Measurements from ENCODE around the gene RTTN.
"Not testable (repeated sequence)": the region's sequence is repeated elsewhere in the genome, so short reads cannot be mapped to it uniquely, and the experiment has no call there.

Gene RTTN, protein sequence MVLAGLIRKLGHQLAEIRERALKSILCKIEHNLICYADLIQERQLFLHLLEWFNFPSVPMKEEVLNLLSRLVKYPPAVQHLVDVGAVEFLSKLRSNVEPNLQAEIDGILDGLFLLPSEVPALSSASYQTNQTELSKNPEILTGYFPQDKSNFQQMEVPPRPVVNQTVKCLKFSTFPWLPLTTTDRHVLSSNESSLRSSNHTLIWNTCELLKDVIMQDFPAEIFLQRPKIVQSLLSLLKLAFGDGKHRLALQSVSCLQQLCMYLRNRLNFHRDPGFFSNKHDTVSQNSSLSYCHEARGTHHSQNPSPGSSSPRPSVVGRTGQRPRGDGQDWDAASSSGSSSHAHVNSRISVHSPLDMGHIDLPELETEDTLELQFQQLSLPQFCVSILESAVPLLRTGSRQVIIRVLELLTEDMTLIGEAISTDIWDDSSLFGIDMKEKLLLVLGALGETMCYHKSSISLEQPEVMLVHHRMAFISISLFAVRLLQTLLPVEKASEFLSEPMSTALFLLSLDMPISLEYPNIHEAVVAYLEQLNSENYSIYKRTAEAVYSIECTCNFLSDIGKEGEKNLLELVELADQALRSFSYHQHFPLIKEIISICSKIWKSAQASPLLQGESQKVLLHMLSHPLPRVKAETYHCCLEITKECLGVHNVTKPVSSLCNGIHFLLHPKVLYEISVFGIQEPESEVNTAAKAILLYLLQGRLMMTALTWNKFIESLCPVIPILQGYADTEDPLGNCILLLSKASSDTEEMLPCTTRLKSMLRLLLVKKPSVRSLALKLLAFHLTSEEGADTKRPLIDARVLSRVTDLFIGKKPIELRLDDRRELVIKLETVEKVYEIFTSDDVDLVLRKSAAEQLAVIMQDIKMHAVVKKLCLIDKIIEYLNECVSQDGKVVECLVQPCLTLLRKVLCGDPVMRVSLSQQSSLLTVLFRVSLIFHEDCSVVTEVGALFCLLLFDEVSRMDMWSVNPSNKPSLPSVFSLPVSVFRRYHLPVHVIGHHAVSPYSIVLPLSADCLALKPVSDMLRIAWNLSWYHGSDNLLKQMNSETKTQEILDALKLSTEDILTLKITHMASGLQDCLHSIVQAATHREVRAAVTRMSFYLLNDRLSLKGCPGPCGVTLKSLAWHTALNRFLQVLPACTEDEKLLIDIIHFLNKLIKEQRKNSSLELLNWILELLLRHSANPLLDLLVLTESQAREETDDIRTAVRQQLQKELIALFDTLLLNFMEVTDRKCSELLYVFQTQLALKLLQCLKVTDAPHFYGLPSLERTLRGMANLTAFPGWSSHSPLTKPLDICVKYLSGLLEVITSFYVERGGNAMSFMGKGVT (N-terminal part only)

DNA sequence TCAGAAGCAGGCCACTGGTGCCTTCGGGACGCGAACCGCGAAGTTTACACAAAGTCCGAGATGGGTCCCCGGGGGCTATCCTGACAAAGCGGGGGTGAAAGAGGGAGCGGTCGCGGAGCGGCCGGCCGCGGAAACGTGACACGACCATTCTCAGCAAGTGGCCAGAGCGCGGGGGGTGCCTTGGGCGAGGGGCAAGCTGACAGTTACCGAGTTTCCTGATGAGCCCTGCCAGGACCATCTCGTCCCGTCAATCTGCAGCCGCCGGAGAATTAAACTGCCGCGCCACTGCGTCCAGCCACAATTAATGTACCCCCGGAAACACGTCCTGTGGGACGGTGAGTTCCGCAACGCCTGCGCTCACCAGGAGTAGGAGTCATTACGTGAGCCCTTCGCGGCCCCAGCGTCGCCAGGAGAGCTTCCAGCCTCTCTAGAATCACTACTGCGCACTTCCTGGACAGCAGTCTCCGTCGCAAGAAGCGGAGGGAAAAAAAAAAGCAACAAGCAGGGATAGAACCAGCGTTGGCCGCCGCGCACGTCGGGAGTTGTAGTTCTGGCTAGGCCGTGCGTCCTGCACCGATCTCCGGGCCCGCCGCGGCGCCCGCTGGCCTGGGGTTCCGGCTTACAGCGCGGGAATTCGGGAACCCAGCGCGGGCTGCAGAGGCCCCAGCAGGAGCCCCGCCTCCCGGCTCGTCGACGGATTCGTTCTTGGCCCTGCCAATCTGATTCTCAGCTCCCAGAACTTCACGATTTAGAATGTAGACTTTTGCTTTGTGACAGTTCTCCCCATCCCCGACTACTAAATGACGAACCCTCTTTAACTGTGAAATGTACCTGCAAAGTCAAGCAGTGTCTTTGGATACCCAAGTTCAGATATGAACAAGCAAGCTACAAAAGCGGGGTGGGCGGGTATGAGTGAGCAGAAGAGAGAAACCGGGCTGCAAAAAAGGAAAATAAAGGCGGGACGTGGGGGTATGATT is at the start of gene RTTN:
RTTN (minus strand) TSS at position 267 of the 977 bp plus-strand sequence; CDS start at position 238, 29 bp downstream.
- TF ChIP-seq, protein P1, sequence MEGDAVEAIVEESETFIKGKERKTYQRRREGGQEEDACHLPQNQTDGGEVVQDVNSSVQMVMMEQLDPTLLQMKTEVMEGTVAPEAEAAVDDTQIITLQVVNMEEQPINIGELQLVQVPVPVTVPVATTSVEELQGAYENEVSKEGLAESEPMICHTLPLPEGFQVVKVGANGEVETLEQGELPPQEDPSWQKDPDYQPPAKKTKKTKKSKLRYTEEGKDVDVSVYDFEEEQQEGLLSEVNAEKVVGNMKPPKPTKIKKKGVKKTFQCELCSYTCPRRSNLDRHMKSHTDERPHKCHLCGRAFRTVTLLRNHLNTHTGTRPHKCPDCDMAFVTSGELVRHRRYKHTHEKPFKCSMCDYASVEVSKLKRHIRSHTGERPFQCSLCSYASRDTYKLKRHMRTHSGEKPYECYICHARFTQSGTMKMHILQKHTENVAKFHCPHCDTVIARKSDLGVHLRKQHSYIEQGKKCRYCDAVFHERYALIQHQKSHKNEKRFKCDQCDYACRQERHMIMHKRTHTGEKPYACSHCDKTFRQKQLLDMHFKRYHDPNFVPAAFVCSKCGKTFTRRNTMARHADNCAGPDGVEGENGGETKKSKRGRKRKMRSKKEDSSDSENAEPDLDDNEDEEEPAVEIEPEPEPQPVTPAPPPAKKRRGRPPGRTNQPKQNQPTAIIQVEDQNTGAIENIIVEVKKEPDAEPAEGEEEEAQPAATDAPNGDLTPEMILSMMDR (IDR thresholded peaks at IDR 0.05; ENCODE audit: control extremely low read depth, extremely low read depth, low read depth, missing control alignments) = no peak
- ChIA-PET CTCF (interaction anchor here (0.8 to 1.8 kb wide), 6 partner anchors 9 to 228 kb away, joined by 3 to 20 read pairs (median 3); no protein-coding TSS in a partner anchor), POLR2A (no interaction called here)
- peak; percentile 89 for DNase-seq (ENCODE audit: extremely low spot score)

DNA sequence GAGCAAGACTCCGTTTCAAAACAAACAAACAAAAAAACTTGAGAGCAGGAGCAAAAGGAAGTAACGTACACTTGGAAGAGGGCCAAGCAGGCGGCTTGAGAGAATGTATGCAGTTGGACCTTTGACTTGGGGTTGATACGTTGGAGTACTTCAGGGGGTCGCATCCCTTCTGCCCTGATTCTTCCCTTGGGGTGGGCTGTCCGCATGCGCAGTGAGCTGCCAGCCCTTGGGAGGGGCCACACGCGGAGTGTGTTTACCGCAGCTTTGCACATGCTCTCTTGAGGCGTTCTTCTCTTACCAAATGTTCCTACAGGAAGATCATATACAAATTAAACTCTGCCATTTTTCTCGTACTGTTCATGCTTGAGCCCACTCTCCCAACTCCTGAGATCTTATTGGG is 45.3 kb upstream of the RTTN start:
- DNase-seq (ENCODE audit: extremely low spot score) = no peak
- TF ChIP-seq, protein P1 (IDR thresholded peaks at IDR 0.05; ENCODE audit: control extremely low read depth, extremely low read depth, low read depth, missing control alignments) = no peak
- CTCF ChIA-PET = no interaction called here
- POLR2A ChIA-PET = no interaction called here

DNA sequence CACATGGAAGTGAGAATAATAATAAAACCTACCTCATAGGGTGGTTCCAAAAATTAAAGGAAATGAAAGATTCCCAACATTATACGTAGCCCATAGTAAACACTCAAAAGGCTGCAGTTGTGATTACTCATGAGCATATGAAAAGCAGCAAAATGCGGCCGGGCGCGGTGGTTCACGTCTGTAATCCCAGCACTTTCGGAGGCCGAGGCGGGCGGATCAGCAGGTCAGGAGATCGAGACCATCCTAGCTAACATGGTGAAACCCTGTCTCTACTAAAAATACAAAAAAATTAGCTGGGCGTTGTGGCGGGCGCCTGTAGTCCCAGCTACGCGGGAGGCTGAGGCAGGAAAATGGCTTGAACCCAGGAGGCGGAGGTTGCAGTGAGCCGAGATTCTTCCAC is 44.4 kb upstream of the RTTN start:
- DNase-seq (ENCODE audit: extremely low spot score); POLR2A ChIA-PET; CTCF ChIA-PET: not testable (repeated sequence)

DNA sequence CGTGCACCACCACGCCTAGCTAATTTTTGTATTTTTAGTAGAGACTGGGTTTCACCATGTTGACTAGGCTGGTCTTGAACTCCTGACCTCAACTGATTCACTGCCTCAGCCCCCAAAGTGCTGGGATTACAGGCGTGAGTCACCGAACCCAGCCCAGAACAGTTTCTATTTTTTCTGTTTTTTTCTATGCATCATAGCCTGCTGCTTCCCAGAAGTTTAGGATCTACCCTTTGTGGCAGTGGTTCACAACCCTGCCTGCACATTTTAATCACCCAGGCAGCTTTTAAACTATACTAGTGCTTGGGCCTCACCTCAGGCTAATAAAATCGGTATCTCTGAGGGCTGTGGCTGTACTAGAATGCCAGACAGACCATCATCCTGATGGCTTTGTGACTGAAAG is 43.6 kb upstream of the RTTN start:
- ChIA-PET POLR2A (no interaction called here), CTCF (no interaction called here)
- TF ChIP-seq, protein P1 (IDR thresholded peaks at IDR 0.05; ENCODE audit: control extremely low read depth, extremely low read depth, low read depth, missing control alignments) = no peak
- DNase-seq (ENCODE audit: extremely low spot score) = no peak

DNA sequence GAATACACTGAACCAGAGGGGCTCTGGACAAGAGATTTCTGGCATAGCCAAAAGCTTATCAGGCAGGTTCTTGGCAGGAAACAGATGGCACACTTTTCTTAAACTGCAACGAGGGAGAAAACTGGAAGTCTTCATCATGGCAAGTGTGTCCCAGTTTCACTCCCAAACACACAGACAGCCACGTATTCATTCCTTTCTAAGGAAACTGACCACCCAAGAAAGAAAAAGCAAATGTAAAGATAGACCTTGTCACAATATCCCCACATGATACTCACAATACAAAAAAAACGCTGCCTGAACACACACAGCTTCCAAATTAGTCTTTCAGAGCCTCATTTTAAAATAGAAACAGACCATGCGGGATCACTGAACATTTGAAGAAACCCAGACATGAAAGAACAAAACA is 40.6 kb upstream of the RTTN start:
- TF ChIP-seq, protein P1 (IDR thresholded peaks at IDR 0.05; ENCODE audit: control extremely low read depth, extremely low read depth, low read depth, missing control alignments) = no peak
- ChIA-PET CTCF (interaction anchor here (1.6 to 1.9 kb wide), 3 partner anchors 10 to 51 kb away, joined by 3 to 6 read pairs (median 4); no protein-coding TSS in a partner anchor), POLR2A (no interaction called here)
- DNase-seq (ENCODE audit: extremely low spot score) = no peak

Data from GM10248 (cell line).